HG02840 (cell line): ENCODE data around the gene GRAMD2B.

Experiments used
- ATAC-seq: cut with Tn5 transposase; IDR thresholded peaks from one replicate; pipeline ENCODE4 v1.9.1; 2021; ENCODE audit warnings: mild to moderate bottlenecking, moderate library complexity, moderate number of reproducible peaks; ENCODE audit not compliant: unreplicated experiment, low FRiP score

Gene GRAMD2B

DNA sequence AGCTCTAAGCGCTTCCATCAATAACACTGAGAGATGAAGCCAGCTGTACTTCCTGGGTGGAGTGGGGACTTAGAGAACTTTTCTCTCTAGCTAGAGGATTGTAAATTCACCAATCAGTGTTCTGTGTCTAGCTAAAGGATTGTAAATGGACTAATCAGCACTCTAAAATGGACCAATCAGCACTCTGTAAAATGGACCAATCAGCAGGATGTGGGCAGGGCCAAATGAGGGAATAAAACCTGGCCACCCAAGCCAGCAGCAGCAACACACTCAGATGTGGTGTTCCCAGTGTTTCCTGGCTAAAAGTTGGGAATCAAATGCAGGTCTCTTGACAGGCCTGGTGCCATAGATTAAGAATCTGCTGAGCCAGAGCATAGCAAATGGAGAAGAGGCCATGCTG lies 111.3 kb downstream of the GRAMD2B start:
- no peak for ATAC-seq

DNA sequence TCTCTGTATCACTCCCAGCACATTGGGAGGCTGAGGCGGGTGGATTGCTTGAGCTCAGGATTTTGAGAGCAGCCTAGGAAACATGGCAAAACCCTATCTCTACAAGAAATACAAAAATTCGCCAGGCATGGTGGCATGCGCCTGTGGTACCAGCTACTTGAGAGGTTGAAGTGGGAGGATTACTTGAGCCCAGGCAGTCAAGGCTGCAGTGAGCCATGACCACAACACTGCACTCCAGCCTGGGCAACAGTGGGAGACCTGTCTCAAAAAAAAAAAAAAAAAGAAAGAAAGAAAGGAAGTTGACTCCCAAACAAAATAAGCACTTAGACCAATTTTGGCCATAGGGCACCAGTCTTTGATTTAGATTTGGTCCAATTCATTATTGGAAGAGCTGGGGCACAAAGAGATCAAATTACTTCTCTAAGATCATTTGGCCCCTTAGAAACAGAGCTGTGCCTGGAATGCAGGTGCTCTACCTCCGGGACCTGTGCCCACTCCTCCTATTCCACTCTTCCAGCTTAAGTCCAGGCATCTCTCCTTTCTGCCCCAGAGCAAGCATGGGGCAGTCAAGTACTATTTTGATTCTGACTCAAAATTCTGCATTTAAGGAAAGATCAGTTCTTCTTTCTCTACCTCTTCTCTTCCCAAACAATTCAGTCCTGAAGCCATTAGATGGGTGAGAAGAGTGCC lies 112.8 kb downstream of the GRAMD2B start:
- no peak for ATAC-seq

DNA sequence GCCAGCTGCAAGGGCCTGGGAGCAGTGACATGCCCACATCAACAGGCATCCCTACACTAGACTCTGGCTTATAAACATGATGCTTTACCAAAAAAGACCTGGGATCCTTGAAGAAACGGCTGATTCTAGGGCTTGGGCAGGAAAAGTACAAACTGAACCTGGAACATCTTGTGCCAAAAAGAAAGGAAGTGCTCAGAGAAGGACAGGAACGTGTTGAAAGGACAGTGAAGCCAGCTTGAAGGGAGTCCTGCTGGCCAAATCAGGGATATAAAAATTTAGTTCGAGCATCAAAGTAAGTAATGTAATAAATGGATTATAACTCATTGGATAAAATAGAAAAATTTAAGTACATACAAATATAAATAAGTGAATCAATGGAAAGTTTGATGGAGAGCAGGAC lies 113.7 kb downstream of the GRAMD2B start:
- no peak for ATAC-seq

DNA sequence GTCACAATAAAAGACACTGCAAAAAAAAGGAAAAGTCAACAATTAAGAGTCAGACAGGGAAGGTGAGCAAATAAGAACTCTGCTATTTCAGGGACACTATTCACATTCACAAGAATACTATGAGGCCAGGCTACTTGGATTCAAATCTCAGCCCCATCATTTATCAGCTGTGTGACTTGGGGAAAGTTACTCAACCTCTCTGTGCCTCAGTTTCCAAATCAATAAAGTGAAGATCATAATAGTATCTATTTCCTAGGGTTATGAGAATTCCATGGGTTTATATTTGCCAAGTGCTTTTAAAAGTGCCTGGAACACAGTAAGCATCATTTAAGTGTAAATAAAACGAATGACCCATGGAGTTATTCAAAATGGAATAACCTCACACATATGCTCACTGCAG lies 115.4 kb downstream of the GRAMD2B start:
- ATAC-seq: no peak

DNA sequence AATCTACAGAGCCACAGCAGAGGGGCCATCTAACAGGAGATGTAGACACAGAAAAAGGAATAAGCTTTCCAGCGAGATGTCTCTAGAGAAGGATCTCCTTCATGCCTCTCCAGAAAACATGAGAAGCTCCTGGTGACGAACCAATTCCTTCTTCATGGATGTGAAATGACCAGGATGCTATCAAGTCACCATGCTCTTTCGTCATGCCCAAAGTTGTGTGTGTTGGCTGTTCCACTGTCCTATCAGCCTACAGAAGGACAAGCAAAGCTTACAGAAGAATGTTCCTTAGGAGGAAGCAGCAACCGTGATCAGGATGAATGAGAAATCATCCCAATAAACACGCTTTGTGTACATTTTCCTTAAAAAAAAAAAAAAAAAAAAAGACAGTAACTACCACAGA lies 117.4 kb downstream of the GRAMD2B start:
- no peak for ATAC-seq

DNA sequence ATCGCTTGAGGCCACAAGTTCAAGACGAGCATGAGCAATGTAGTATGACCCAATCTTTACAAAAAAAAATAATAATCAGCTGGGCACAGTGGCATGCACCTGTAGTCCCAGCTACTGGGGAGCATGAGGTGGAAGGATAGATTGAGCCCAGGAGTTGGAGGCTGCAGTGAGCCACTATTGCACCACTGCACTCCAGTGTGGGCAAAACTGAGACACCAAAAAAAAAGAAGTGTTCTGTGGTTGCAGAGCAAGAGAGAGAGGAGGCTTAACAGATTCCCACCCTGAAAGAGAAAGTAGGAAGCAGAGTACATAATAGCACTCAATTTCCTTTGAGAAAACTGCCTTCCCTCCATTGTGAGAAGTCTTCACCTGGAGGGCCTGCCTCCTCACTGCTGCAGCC lies 119.2 kb downstream of the GRAMD2B start:
- ATAC-seq: no peak

DNA sequence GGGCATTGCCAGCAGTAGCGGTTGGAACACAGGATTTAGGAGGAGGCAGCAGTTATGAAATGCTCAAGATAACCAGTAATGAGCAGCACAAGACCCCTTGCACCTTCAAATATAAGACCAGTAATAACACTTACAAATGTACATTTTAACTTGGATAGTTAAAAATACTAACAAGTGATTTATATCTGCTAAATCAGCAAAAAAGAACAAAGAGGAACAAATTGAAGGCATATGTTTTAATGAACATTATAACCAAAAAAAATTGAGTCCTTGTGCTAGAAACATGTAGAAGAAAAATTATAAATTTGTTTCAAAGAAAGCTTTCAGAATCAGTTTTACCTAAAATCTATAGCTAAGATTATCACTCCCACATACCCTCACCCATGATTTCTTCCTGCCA lies 119.8 kb downstream of the GRAMD2B start:
- no peak for ATAC-seq

DNA sequence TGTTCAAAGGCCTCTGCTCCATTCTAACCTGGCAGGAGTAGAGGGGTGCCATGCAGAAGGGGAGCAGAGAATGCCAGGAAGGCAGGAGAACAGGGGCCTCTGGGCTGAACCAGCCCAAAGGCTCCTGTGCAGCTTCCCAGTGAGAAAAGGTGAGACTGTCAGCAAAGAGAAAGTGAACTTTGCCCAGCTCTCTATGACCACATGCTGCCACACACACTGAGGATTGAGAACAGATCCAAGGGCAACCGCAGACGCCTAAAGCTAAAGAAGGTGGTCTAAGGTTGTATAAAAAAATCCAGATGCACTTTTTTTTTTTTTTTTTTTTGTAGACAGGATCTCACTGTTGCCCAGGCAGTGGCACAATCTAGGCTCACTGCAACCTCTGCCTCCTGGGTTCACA lies 120.5 kb downstream of the GRAMD2B start:
- no peak for ATAC-seq
